ENCODE results near the gene MMD2.

GRCh38 chr7:4916113-4916512 is 42.9 kb downstream of the MMD2 start:
- TF ChIP-seq CTCF (IDR thresholded peaks at IDR 0.05; ENCODE audit: insufficient read depth, low read depth, low read length) (no peak), EZH2 (IDR thresholded peaks at IDR 0.05; ENCODE audit: insufficient read depth, low read length) (no peak)
